ENCODE data around the gene TH. TPM values are rescaled to one million over a fixed set of nuclear protein-coding genes. Genes with fewer than 3 reads are reported as not detected.

TH gene
- total RNA-seq, 1 donor = not detected

GRCh38 chr11:2142762-2143202 is 28.8 kb downstream of the TH start:
- no peak overlapping the region for H3K4me3 ChIP-seq (ENCODE audit: insufficient read depth, low read length)
- peak; percentile 97 for DNase-seq (ENCODE audit: insufficient read length, low spot score, missing footprints)
- H3K79me2 ChIP-seq (ENCODE audit: insufficient read depth, low read length) = no peaks in the 10 kb centered on the region

GRCh38 chr11:2142300-2142759 is 29.3 kb downstream of the TH start:
- no peak for TF ChIP-seq CTCF (IDR thresholded peaks at IDR 0.05; ENCODE audit: extremely low read depth, low read depth, low read length)
- peaks cover 5% of the 10 kb centered on the region for H4K20me1 ChIP-seq (ENCODE audit: insufficient read depth, low read length)
- H3K4me3 ChIP-seq (ENCODE audit: insufficient read depth, low read length) = no peak overlapping the region
- peak overlapping the region; percentile 39 for H3K4me2 ChIP-seq (ENCODE audit: insufficient read depth, low read length)
- H3K4me1 ChIP-seq (ENCODE audit: insufficient read depth, low read length) = peaks cover 11% of the 10 kb centered on the region
- no peaks in the 10 kb centered on the region for H3K36me3 ChIP-seq (ENCODE audit: insufficient read depth, low read length)
- peaks cover 83% of the 10 kb centered on the region for H3K27me3 ChIP-seq (ENCODE audit: insufficient read depth, low read length)
- peak; percentile 98 for DNase-seq (ENCODE audit: insufficient read length, low spot score, missing footprints)
- H3K9me3 ChIP-seq (ENCODE audit: low read depth, low read length) = no peaks in the 10 kb centered on the region
- H3K79me2 ChIP-seq (ENCODE audit: insufficient read depth, low read length) = no peaks in the 10 kb centered on the region
- H2AFZ ChIP-seq (ENCODE audit: low read length) = no peak overlapping the region
- H3K27ac ChIP-seq (ENCODE audit: low read depth, low read length) = no peak overlapping the region

More at GRCh38 chr11:2142762-2143202, 28.8 kb downstream of the TH start:
- Histone ChIP-seq H3K4me2 (ENCODE audit: insufficient read depth, low read length) (peak overlapping the region; percentile 39), H3K27ac (ENCODE audit: low read depth, low read length) (no peak overlapping the region), H3K36me3 (ENCODE audit: insufficient read depth, low read length) (no peaks in the 10 kb centered on the region), H4K20me1 (ENCODE audit: insufficient read depth, low read length) (peaks cover 5% of the 10 kb centered on the region), H3K4me1 (ENCODE audit: insufficient read depth, low read length) (peaks cover 11% of the 10 kb centered on the region), H3K27me3 (ENCODE audit: insufficient read depth, low read length) (peaks cover 78% of the 10 kb centered on the region), H3K9me3 (ENCODE audit: low read depth, low read length) (no peaks in the 10 kb centered on the region), H2AFZ (ENCODE audit: low read length) (no peak overlapping the region)
- no peak for TF ChIP-seq CTCF (IDR thresholded peaks at IDR 0.05; ENCODE audit: extremely low read depth, low read depth, low read length)

- no peak overlapping the region for H3K4me2 ChIP-seq (ENCODE audit: insufficient read depth, low read length)
- no peaks in the 10 kb centered on the region for H3K9me3 ChIP-seq (ENCODE audit: low read depth, low read length)
- DNase-seq (ENCODE audit: insufficient read length, low spot score, missing footprints) = no peak
- no peaks in the 10 kb centered on the region for H3K79me2 ChIP-seq (ENCODE audit: insufficient read depth, low read length)
- no peaks in the 10 kb centered on the region for H3K36me3 ChIP-seq (ENCODE audit: insufficient read depth, low read length)
- no peak overlapping the region for H2AFZ ChIP-seq (ENCODE audit: low read length)
- peaks cover 84% of the 10 kb centered on the region for H3K27me3 ChIP-seq (ENCODE audit: insufficient read depth, low read length)
- no peak for TF ChIP-seq CTCF (IDR thresholded peaks at IDR 0.05; ENCODE audit: extremely low read depth, low read depth, low read length)
- no peak overlapping the region for H3K27ac ChIP-seq (ENCODE audit: low read depth, low read length)
- peaks cover 5% of the 10 kb centered on the region for H4K20me1 ChIP-seq (ENCODE audit: insufficient read depth, low read length)
- no peak overlapping the region for H3K4me3 ChIP-seq (ENCODE audit: insufficient read depth, low read length)
- peaks cover 11% of the 10 kb centered on the region for H3K4me1 ChIP-seq (ENCODE audit: insufficient read depth, low read length)
These were observed 30.9 kb downstream of the TH start for GRCh38 chr11:2140411-2141400.

Measured in osteoblast (primary cell).